ENCODE measurements around the gene ACAA2.
"Not testable (repeated sequence)": the region's sequence is repeated elsewhere in the genome, so short reads cannot be mapped to it uniquely, and the experiment has no call there.

ACAA2 gene

GRCh38 chr18:49844903-49845302 is 31.6 kb upstream of the ACAA2 start:
- no peak for DNase-seq

GRCh38 chr18:49843778-49844625 is 30.7 kb upstream of the ACAA2 start:
- DNase-seq = no peak

- DNase-seq = no peak
Measured at GRCh38 chr18:49843131-49843530, 29.8 kb upstream of the ACAA2 start.

GRCh38 chr18:49842656-49843055 is 29.3 kb upstream of the ACAA2 start:
- no peak for DNase-seq

- no peak for DNase-seq
Measured at GRCh38 chr18:49841236-49842217, 28.2 kb upstream of the ACAA2 start.

GRCh38 chr18:49839012-49839411 is 25.7 kb upstream of the ACAA2 start:
- no peak for DNase-seq

- DNase-seq = no peak
Measured at GRCh38 chr18:49838381-49838780, 25.0 kb upstream of the ACAA2 start.

- DNase-seq = no peak
Measured at GRCh38 chr18:49837889-49838288, 24.6 kb upstream of the ACAA2 start.

- DNase-seq = not testable (repeated sequence)
Measured at GRCh38 chr18:49837316-49837835, 24.0 kb upstream of the ACAA2 start.

- DNase-seq = no peak
Measured at GRCh38 chr18:49835405-49835804, 22.1 kb upstream of the ACAA2 start.

GRCh38 chr18:49834258-49834657 is 20.9 kb upstream of the ACAA2 start:
- DNase-seq = no peak

- no peak for DNase-seq
Measured at GRCh38 chr18:49833814-49834213, 20.5 kb upstream of the ACAA2 start.

GRCh38 chr18:49832221-49832647 is 18.9 kb upstream of the ACAA2 start:
- no peak for DNase-seq

- DNase-seq = no peak
Measured at GRCh38 chr18:49827996-49828395, 14.7 kb upstream of the ACAA2 start.

- no peak for DNase-seq
Measured at GRCh38 chr18:49819823-49820671, 6.7 kb upstream of the ACAA2 start.

GRCh38 chr18:49819071-49819662 is 5.8 kb upstream of the ACAA2 start:
- no peak for DNase-seq

GRCh38 chr18:49817947-49818346 is 4.6 kb upstream of the ACAA2 start:
- DNase-seq = no peak

- no peak for DNase-seq
Measured at GRCh38 chr18:49815927-49816326, 2.6 kb upstream of the ACAA2 start.

GRCh38 chr18:49814147-49814499 is 790 bp upstream of the ACAA2 start:
- DNase-seq = peak in 1 of 2 experiments; percentile 66

- no peak for DNase-seq
Measured at GRCh38 chr18:49813069-49813318, 339 bp downstream of the ACAA2 start.

- DNase-seq = no peak
Measured at GRCh38 chr18:49812286-49813068, 856 bp downstream of the ACAA2 start.

Measured in NCI-H1930 (cell line).